ENCODE data around the gene NUTM2F.
"Not testable (repeated sequence)": the region's sequence is repeated elsewhere in the genome, so short reads cannot be mapped to it uniquely, and the experiment has no call there.

- TF ChIP-seq, protein P1, sequence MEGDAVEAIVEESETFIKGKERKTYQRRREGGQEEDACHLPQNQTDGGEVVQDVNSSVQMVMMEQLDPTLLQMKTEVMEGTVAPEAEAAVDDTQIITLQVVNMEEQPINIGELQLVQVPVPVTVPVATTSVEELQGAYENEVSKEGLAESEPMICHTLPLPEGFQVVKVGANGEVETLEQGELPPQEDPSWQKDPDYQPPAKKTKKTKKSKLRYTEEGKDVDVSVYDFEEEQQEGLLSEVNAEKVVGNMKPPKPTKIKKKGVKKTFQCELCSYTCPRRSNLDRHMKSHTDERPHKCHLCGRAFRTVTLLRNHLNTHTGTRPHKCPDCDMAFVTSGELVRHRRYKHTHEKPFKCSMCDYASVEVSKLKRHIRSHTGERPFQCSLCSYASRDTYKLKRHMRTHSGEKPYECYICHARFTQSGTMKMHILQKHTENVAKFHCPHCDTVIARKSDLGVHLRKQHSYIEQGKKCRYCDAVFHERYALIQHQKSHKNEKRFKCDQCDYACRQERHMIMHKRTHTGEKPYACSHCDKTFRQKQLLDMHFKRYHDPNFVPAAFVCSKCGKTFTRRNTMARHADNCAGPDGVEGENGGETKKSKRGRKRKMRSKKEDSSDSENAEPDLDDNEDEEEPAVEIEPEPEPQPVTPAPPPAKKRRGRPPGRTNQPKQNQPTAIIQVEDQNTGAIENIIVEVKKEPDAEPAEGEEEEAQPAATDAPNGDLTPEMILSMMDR (CRISPR knock-in tag; IDR thresholded peaks at IDR 0.05): not testable (repeated sequence)
- TF ChIP-seq NBN (conservative IDR thresholded peaks at IDR 0.05); PCBP1 (IDR thresholded peaks at IDR 0.05; ENCODE audit: borderline replicate concordance, low read depth, low read length); ZNF773 (CRISPR knock-in tag; IDR thresholded peaks at IDR 0.05; ENCODE audit: borderline replicate concordance); SP1 (IDR thresholded peaks at IDR 0.05); SP1 (CRISPR knock-in tag; IDR thresholded peaks at IDR 0.05); HOXA9 (CRISPR knock-in tag; IDR thresholded peaks at IDR 0.05; ENCODE audit: borderline replicate concordance); KLF9 (CRISPR knock-in tag; IDR thresholded peaks at IDR 0.05; ENCODE audit: low read depth); GTF2F1 (IDR thresholded peaks at IDR 0.05; ENCODE audit: low read length); BRCA1 (CRISPR knock-in tag; IDR thresholded peaks at IDR 0.05); BHLHE40 (IDR thresholded peaks at IDR 0.05; ENCODE audit: low read length); CHCHD3 (CRISPR knock-in tag; IDR thresholded peaks at IDR 0.05); ZZZ3 (CRISPR knock-in tag; IDR thresholded peaks at IDR 0.05; ENCODE audit: borderline replicate concordance): not testable (repeated sequence)
Measured at GRCh38 chr9:94373779-94374175, 45.3 kb upstream of the NUTM2F start.

Measured in HepG2 (cell line).